ENCODE measurements around the gene TDRD10. TPM values are rescaled to one million over a fixed set of nuclear protein-coding genes. Genes with fewer than 3 reads are reported as not detected.

The TDRD10 gene
- total RNA-seq, 4 donors from 2014 or later = 5.6 to 9.9 (median 7.3) TPM

- no peaks in the 10 kb centered on the region for H3K27me3 ChIP-seq
- WGBS, 2 donors = 87 to 90% methylated on average over 6 of the region's 6 CpGs
- intact Hi-C loops (cut with DNase I) = no loop called here
- H3K36me3 ChIP-seq = peaks cover 98% of the 10 kb centered on the region in 2 donors
- TF ChIP-seq CTCF (IDR thresholded peaks at IDR 0.05) (no peak), POLR2A (IDR thresholded peaks at IDR 0.05) (no peak)
- H3K4me3 ChIP-seq (replicated peaks in 1 of 3) = no peak overlapping the region
- DNase-seq = no peak
- H3K9me3 ChIP-seq = no peaks in the 10 kb centered on the region
- H3K27ac ChIP-seq = no peak overlapping the region
- H3K4me1 ChIP-seq = no peaks in the 10 kb centered on the region
These were observed 84.6 kb downstream of the TDRD10 start for GRCh38 chr1:154586641-154587040.

- no peak overlapping the region for H3K27ac ChIP-seq
- H3K4me3 ChIP-seq (replicated peaks in 1 of 3) = no peak overlapping the region
- intact Hi-C loops (cut with DNase I) = no loop called here
- peaks cover 93 to 95% of the 10 kb centered on the region in 2 donors for H3K36me3 ChIP-seq
- no peaks in the 10 kb centered on the region for H3K4me1 ChIP-seq
- 82 to 91% methylated on average over 9 to 10 of the region's 10 CpGs for WGBS, 2 donors
- no peaks in the 10 kb centered on the region for H3K9me3 ChIP-seq
- no peak for DNase-seq
- TF ChIP-seq POLR2A (IDR thresholded peaks at IDR 0.05) (no peak), CTCF (IDR thresholded peaks at IDR 0.05) (no peak)
- no peaks in the 10 kb centered on the region for H3K27me3 ChIP-seq
These were observed 87.8 kb downstream of the TDRD10 start for GRCh38 chr1:154589780-154590179.

GRCh38 chr1:154590756-154591155 lies 88.7 kb downstream of the TDRD10 start:
- intact Hi-C loops (cut with DNase I) = no loop called here
- no peaks in the 10 kb centered on the region for H3K4me1 ChIP-seq
- H3K9me3 ChIP-seq = no peaks in the 10 kb centered on the region
- 87 to 92% methylated on average over 5 of the region's 5 CpGs for WGBS, 2 donors
- H3K27ac ChIP-seq = no peak overlapping the region
- peaks cover 86 to 93% of the 10 kb centered on the region in 2 donors for H3K36me3 ChIP-seq
- no peak for DNase-seq
- H3K27me3 ChIP-seq = no peaks in the 10 kb centered on the region
- H3K4me3 ChIP-seq (replicated peaks in 1 of 3) = no peak overlapping the region
- TF ChIP-seq CTCF (IDR thresholded peaks at IDR 0.05) (no peak), POLR2A (IDR thresholded peaks at IDR 0.05) (no peak)

- Histone ChIP-seq H3K27me3 (no peaks in the 10 kb centered on the region), H3K9me3 (no peaks in the 10 kb centered on the region), H3K27ac (no peak overlapping the region), H3K36me3 (peaks cover 85 to 93% of the 10 kb centered on the region in 2 donors), H3K4me3 (replicated peaks in 1 of 3) (no peak overlapping the region), H3K4me1 (no peaks in the 10 kb centered on the region)
- TF ChIP-seq CTCF (IDR thresholded peaks at IDR 0.05) = no peak
- TF ChIP-seq POLR2A (IDR thresholded peaks at IDR 0.05) = no peak
- DNase-seq = no peak
- 91 to 94% methylated on average over 7 of the region's 7 CpGs for WGBS, 2 donors
- intact Hi-C loops (cut with DNase I) = no loop called here
These were observed 89.2 kb downstream of the TDRD10 start for GRCh38 chr1:154591206-154591605.

GRCh38 chr1:154593390-154593789 lies 91.4 kb downstream of the TDRD10 start:
- H3K27ac ChIP-seq = no peak overlapping the region
- H3K36me3 ChIP-seq = peaks cover 84 to 93% of the 10 kb centered on the region in 2 donors
- intact Hi-C loops (cut with DNase I) = no loop called here
- TF ChIP-seq CTCF (IDR thresholded peaks at IDR 0.05) (no peak), POLR2A (IDR thresholded peaks at IDR 0.05) (no peak)
- H3K27me3 ChIP-seq = no peaks in the 10 kb centered on the region
- H3K4me1 ChIP-seq = no peaks in the 10 kb centered on the region
- H3K9me3 ChIP-seq = no peaks in the 10 kb centered on the region
- no peak for DNase-seq
- H3K4me3 ChIP-seq (replicated peaks in 1 of 3) = no peak overlapping the region
